Measurements from ENCODE around the gene CELA3A.
"Not testable (repeated sequence)": the region's sequence is repeated elsewhere in the genome, so short reads cannot be mapped to it uniquely, and the experiment has no call there.

Gene CELA3A

GRCh38 chr1:22005261-22006149 is 4.0 kb downstream of the CELA3A start:
- DNase-seq (ENCODE audit: low read depth in 1 of 2, low spot score in 1 of 2), result peak in 1 of 2 experiments; percentile 46
- in situ Hi-C loops (cut with HindIII; ENCODE audit: low pct_unique_long_range_greater_than_20kb, low sequenced_read_pairs), result not testable (repeated sequence)

DNA sequence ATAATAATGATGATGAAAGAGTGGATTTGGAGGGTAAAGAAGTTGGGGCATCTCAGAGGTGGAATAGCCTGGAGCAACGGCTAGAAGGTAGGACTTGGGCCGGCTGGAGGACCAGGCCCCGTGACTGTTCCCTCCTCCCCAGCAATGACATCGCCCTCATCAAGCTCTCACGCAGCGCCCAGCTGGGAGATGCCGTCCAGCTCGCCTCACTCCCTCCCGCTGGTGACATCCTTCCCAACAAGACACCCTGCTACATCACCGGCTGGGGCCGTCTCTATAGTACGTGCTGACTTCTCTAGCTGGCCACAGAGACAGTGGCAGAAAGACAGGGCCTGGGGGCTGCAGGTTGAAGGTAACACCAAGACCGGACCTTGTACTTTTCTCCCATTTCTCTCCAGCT is 5.3 kb downstream of the CELA3A start:
- DNase-seq (ENCODE audit: low read depth in 1 of 2, low spot score in 1 of 2); in situ Hi-C loops (cut with HindIII; ENCODE audit: low pct_unique_long_range_greater_than_20kb, low sequenced_read_pairs): not testable (repeated sequence)

GRCh38 chr1:22007262-22007661 is 5.8 kb downstream of the CELA3A start:
- in situ Hi-C loops (cut with HindIII; ENCODE audit: low pct_unique_long_range_greater_than_20kb, low sequenced_read_pairs); DNase-seq (ENCODE audit: low read depth in 1 of 2, low spot score in 1 of 2): not testable (repeated sequence)

DNA sequence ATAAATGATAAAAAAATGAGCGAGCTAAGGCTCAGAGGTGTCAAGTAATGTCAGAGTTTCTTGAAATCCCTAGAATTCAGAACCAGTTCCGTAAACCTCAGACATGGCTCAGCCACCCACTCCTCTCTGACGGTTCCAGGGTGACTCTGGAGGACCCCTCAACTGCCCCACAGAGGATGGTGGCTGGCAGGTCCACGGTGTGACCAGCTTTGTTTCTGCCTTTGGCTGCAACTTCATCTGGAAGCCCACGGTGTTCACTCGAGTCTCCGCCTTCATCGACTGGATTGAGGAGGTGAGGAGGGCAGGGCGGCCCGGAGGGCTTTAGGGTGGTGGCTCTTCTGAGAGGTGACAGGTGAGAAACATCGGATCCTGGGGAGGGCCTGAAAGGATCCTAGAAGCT is 8.1 kb downstream of the CELA3A start:
- in situ Hi-C loops (cut with HindIII; ENCODE audit: low pct_unique_long_range_greater_than_20kb, low sequenced_read_pairs); DNase-seq (ENCODE audit: low read depth in 1 of 2, low spot score in 1 of 2): not testable (repeated sequence)

- DNase-seq (ENCODE audit: low read depth in 1 of 2, low spot score in 1 of 2); in situ Hi-C loops (cut with HindIII; ENCODE audit: low pct_unique_long_range_greater_than_20kb, low sequenced_read_pairs): not testable (repeated sequence)
Measured at GRCh38 chr1:22012752-22013151, 11.3 kb downstream of the CELA3A start.

- in situ Hi-C loops (cut with HindIII; ENCODE audit: low pct_unique_long_range_greater_than_20kb, low sequenced_read_pairs), result not testable (repeated sequence)
Measured at GRCh38 chr1:22014575-22015206, 13.2 kb downstream of the CELA3A start.

DNA sequence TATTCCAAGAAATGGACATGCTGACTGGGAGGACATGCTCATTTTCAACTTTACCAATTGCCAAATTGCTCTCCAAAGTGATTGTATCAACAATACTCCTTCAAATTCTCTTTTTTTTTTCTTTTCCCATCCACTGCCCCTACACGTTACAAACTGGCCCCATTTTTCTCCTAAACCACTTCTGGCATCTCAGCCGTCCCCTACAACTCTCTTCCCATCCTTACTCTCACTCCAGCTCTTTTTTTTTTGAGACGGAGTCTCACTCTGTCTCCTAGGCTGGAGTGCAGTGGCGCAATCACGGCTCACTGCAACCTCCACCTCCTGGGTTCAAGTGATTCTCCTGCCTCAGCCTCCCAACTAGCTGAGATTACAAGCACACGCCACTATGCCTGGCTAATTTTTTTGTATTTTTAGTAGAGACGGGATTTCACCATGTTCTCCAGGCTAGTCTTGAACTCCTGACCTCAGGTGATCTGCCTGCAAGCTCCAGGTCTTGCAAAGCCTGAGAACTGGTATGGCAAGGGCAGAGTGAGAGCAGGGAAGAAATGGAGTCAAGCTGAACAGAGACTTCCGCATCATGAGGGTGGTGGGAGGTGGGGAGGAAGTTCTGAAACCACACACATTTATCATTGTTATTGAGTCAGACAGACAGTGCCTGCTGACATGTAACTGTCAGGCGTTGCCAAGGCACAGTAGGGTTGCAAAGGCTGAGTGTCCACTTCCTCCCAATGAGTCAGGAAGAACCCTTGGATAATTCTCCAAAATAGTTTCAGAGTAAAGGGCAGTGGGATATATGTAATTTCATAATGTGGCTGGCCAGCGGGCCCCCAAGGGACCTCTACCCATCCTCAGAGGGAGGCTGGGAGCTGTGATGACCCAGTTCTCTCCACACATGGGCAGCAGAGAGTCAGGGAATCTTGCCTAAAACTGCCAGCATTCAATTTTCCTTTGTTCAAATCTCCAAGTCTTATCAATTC is 17.4 kb downstream of the CELA3A start:
- in situ Hi-C loops (cut with HindIII; ENCODE audit: low pct_unique_long_range_greater_than_20kb, low sequenced_read_pairs), result no loop called here
- no peak for DNase-seq (ENCODE audit: low read depth in 1 of 2, low spot score in 1 of 2)

More at GRCh38 chr1:22014575-22015206, 13.2 kb downstream of the CELA3A start:
- not testable (repeated sequence) for DNase-seq (ENCODE audit: low read depth in 1 of 2, low spot score in 1 of 2)

GRCh38 chr1:22021061-22021460 is 19.6 kb downstream of the CELA3A start:
- TF ChIP-seq JUND (IDR thresholded peaks at IDR 0.05; ENCODE audit: low read depth), result no peak
- in situ Hi-C loops (cut with HindIII; ENCODE audit: low pct_unique_long_range_greater_than_20kb, low sequenced_read_pairs), result no loop called here
- no peak for DNase-seq (ENCODE audit: low read depth in 1 of 2, low spot score in 1 of 2)

More for the DNA sequence above, 17.4 kb downstream of the CELA3A start:
- TF ChIP-seq JUND (IDR thresholded peaks at IDR 0.05; ENCODE audit: low read depth), result no peak

DNA sequence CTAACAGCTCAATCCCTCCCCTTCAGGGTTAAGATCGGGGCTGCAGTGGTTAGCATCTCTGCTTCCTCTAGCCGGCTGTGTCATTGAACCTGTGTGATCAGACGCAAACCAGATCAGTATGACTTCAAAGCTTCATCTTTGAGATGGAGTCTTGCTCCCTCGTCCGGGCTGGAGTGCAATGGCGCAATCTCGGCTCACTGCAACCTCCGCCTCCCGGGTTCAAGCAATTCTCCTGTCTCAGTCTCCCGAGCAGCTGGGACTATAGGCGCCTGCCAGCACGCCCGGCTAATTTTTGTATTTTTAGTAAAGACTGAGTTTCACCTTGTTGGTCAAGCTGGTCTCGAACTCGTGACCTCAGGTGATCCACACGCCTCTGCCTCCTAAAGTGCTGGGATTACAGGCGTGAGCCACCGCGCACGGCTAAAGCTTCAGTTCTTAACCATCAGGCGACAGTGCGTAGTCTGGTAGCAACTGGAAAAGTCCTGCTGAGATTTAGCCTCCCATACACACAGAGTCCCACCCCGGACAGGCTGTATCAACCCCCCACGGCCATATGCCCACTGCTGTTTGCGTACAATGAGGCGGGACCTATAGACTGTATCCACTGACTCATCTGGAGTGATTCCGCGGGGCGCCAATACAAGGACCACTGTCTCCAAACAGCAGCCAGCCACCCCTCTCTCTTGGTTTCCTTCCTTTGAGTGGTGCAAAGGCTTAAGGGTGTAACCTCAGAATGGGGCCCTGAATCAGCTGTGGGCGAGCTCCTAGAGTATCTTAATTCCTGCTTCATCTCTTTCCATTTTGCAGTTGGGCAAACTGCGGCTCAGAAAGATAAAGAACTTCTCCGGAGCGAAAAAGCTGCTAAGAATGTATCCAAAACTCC is 23.3 kb downstream of the CELA3A start:
- DNase-seq (ENCODE audit: low read depth in 1 of 2, low spot score in 1 of 2), result no peak
- in situ Hi-C loops (cut with HindIII; ENCODE audit: low pct_unique_long_range_greater_than_20kb, low sequenced_read_pairs), result no loop called here
- no peak for TF ChIP-seq JUND (IDR thresholded peaks at IDR 0.05; ENCODE audit: low read depth)

DNA sequence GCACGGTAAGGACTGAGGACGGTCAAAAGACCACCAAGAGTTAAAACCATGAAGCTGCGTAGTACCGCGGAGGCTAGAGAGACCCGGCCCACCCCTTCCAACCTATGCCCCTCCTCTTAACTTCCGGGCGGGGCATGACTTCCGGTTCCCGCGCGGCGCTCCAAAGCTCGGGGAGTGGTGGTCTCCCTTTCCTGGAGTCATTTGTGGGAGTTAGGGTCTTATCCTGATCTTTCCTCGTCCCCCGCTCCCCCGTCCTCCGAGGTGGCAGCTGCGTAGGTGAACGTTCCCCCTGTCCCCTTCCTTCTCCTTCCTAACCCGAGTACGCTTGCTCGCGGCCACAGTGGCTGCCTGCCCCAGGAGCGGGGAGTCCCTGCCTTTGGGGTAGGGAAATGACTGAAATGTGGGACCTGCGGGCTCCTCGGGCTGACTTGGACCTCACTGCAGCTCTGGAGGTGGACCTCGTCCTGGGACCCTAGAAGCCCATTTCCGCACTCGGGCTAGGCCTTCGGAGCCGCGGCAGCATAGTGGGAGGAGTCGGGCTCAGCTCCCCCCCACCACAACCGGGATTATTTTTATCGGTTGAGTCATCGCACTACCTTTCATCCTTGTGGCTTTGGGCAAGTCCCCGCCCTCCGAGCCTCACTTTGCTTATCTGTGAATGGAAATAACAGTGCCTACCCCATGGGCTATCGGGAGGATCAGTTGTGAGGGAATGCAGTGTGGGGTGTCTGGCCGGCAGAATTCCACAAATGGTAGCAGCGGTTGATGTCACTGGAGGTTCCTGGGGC is 24.1 kb downstream of the CELA3A start:
- TF ChIP-seq JUND (IDR thresholded peaks at IDR 0.05; ENCODE audit: low read depth), result no peak
- in situ Hi-C loops (cut with HindIII; ENCODE audit: low pct_unique_long_range_greater_than_20kb, low sequenced_read_pairs), result no loop called here
- DNase-seq (ENCODE audit: low read depth in 1 of 2, low spot score in 1 of 2), result peak; percentile 38 to 77

DNA sequence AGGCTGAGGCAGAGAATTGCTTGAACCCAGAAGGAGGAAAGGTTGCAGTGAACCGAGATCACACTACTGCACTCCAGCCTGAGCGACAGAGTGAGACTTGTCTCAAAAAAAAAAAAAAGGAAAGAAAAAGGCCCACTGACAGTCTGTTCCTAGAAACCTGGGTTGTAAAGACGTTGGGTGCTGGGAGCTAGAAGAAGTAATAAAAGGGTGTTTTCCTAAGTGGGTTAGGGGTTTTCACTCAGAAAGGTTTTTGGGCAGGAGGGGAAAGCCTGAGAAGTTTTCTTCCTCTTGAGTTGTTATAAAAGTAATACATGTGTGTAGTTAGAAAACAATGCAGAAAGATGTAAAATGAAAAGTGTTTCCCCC is 25.4 kb downstream of the CELA3A start:
- no peak for DNase-seq (ENCODE audit: low read depth in 1 of 2, low spot score in 1 of 2)
- TF ChIP-seq JUND (IDR thresholded peaks at IDR 0.05; ENCODE audit: low read depth), result no peak
- in situ Hi-C loops (cut with HindIII; ENCODE audit: low pct_unique_long_range_greater_than_20kb, low sequenced_read_pairs), result no loop called here
